Stimulated activated naive CD4-positive, alpha-beta T cell treated with Interleukin-2 at 50 U/mL for 16 hours (primary cell): ENCODE results near the gene CHRM2.

Experiments used
- DNase-seq: peaks from one replicate; lab custom pipeline; 2025; lab: John Stamatoyannopoulos, UW

Gene CHRM2

DNA sequence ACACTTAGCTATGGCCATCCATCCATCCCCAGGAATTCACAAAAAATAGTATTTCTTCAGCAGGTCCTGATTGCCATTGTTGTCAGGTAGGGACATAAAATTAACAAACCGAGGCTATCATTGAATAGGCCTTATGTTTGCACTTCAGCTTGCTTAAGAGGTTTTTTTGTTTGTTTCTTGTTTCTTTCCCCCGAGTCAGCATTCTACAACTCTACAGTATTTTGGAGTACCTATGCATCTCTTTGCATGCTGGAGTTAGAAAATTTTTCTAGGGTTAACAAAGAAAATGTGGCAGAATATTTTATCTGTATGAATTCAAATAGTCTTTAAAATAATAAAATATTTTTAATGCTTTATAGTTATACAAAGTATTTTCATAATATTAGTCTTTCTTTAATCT is 26.3 kb downstream of the CHRM2 start:
- DNase-seq = no peak

- no peak for DNase-seq
Measured at GRCh38 chr7:136897676-136898075, 29.2 kb downstream of the CHRM2 start.

- DNase-seq = no peak
Measured at GRCh38 chr7:136900005-136900404, 31.6 kb downstream of the CHRM2 start.

GRCh38 chr7:136910771-136911170 is 42.3 kb downstream of the CHRM2 start:
- DNase-seq = no peak

- no peak for DNase-seq
Measured at GRCh38 chr7:136911344-136911743, 42.9 kb downstream of the CHRM2 start.

GRCh38 chr7:136912339-136912738 is 43.9 kb downstream of the CHRM2 start:
- no peak for DNase-seq

- DNase-seq = no peak
Measured at GRCh38 chr7:136914016-136914415, 45.6 kb downstream of the CHRM2 start.

DNA sequence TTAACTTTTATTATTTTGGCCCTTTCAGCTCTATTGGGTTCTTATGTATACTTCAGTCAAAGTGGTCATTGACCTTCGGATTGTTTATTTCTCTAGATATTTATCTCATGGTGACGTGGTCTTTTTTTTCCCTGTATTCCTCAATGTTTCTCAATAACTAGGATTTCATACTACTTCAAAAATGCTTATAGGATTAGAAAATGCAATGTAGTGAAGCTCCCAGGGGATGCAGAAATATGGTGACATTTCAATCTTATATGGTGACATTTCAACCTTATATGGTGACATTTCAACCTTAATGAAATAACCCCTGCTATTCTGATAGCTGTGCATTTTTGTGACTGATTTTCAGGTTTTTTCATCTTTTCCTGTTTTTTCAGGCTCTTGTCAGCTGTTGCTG is 51.4 kb downstream of the CHRM2 start:
- no peak for DNase-seq

GRCh38 chr7:136923111-136923667 is 54.7 kb downstream of the CHRM2 start:
- DNase-seq = no peak

DNA sequence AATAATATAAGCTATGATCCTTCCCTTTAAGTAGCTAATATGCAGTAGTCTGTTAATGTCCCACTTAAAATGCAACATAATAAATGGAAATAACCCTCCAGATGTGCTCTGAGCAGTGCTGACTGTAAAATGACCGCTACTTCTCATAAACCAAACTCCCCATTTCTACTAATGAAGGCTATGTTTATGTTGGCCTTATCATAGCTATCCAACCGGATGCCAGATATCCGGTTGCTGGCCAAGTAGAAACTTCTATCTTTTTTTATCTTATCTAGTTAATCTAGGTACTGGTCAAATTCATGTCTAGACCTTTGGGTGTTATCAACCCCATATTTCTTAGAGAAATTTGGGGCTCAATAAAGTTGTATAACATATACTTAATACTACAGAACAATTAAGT is 56.6 kb downstream of the CHRM2 start:
- DNase-seq = no peak

- DNase-seq = no peak
Measured at GRCh38 chr7:136925556-136925955, 57.1 kb downstream of the CHRM2 start.

- DNase-seq = no peak
Measured at GRCh38 chr7:136931169-136931867, 62.9 kb downstream of the CHRM2 start.

- no peak for DNase-seq
Measured at GRCh38 chr7:136937436-136937835, 69.0 kb downstream of the CHRM2 start.

DNA sequence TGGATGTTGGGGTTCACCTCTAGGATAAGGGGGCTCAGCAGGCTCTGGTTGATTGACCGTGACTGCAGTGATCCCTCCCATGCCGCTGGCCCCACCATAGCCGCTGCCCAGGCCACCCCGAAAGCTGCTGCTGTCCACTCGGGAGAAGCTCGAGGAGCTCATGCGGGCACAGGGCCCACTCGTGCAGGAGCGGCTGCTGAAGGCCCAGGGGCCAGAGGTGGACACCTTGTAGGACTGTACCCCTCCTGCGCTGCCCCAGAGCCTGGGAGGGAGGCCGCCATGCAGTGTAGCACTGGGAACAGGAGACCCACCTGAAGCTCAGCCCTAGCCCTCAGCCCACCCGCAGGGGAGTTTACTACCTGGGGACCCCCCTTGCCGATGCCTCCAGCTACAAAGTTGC is 70.0 kb downstream of the CHRM2 start:
- no peak for DNase-seq

GRCh38 chr7:136940122-136940521 is 71.7 kb downstream of the CHRM2 start:
- DNase-seq = no peak

GRCh38 chr7:136940917-136941316 is 72.5 kb downstream of the CHRM2 start:
- DNase-seq = no peak

DNA sequence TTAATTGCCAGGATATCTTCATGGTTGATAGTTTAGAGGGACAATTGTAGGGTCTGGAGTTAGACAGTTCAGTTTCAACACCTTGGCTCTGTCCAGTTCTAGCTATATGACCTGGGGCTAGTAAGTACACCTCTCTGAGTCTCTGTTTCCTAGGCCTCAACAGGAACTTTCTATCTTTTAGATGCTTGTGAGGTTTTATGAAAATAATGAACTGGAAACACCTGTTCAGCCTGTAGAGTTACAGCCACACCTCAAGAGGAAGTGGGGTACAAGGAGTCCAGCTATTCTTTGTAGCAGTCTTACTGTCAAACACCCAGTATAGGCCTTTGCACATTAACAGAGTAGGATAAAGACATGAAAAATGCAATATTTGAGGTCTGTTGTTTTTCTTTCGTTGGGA is 73.4 kb downstream of the CHRM2 start:
- DNase-seq = no peak

- DNase-seq = no peak
Measured at GRCh38 chr7:136942401-136942800, 73.9 kb downstream of the CHRM2 start.

DNA sequence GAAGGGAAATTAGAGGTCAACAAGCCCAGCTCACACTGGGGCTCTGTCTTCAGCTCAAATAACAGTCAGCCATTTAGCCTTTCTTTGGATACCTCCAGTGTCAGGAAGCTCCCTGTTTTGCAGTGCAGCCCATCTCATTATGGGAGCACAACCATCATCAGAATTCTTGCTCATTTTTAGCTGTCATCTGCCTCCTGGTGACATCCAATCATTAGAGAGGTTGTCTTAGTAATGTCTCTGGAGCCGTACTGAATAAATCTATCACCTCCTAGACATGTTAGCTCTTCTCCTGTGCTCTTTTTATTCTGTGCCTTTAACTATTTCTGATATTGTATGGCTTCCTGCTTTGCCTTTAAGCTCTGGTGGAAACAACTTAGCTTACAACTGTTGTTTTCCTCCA is 74.5 kb downstream of the CHRM2 start:
- DNase-seq = no peak

DNA sequence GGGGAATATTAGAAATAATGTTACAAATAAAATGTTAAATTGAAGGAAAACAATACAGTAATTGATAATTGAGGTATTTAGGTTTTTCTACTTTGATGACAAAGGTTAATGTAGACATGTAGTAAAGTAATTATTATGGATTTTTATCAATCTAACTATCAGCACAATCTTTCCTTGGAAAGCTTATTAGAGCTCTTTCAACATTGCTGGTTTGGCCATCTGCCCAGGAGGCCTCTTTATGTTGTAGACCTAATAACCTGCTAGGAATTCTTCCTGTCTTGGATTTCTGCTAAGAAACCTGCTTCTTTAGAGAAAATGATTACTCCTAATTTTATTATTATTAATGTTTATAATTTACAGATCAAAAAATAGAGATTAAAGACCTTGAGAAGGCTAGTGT is 78.9 kb downstream of the CHRM2 start:
- DNase-seq = no peak

- no peak for DNase-seq
Measured at GRCh38 chr7:136950331-136950730, 81.9 kb downstream of the CHRM2 start.

GRCh38 chr7:136953386-136953785 is 84.9 kb downstream of the CHRM2 start:
- no peak for DNase-seq

GRCh38 chr7:136956232-136956631 is 87.8 kb downstream of the CHRM2 start:
- no peak for DNase-seq

DNA sequence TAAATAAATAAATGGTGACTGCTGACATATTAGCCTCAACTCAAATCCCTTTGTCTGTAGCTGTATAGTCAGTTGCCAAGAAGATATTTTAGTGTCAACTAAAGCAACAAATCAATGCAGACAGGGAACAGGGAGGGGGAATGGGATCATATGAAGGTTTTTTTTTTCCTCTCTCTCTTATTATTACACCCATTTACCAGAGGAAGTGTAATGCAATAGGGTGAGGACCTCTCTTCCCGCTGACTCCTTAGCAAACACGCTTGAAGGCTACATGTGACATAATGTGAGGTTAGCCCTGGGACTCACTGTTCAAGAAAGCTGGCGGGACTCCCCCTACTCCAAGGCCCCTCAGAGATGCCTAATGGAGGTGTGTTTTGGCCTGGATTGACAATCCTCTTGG is 88.2 kb downstream of the CHRM2 start:
- no peak for DNase-seq
